COR-L47 (cell line): ENCODE measurements around the gene ACP2.
"Not testable (repeated sequence)": the region's sequence is repeated elsewhere in the genome, so short reads cannot be mapped to it uniquely, and the experiment has no call there.

Experiments used
- DNase-seq: peaks from one replicate; lab custom pipeline; 2025; lab: John Stamatoyannopoulos, UW

ACP2 gene

DNA sequence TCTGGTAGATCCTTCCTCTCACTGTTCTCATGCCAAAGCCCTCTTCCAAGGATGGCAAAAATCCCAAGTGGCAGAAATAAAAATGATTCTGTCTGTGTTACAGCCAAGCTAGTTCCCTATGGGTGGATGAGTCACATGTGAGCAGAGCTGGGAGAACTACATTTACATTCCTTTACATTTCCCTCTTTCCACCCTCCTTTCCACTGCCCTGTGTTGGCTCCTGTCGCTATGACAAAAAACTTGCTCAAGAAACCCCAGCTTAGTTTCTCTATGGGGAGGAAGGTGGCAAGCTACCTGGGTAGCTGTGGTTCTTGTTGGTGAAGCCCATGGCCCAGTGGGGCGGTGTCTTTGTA lies 44.0 kb downstream of the ACP2 start:
- no peak for DNase-seq

DNA sequence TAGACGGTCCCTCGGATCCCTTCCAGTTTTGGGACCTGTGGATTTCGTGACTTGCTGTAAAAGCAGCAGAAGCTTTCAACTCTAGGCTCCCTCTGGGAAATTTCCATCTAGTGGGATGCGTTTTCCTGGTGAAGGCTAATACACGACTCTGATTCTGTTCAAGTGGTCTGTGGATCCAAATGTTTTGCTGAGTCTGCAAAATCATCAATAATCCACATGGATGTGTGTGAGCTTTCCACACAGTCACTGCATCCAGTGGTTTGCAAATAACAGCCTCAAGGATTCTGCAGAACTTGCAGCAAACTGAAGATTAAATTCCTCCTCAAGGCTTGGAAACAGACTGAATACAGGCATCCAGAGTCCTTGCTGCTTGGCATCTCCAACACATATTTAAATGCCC lies 46.0 kb downstream of the ACP2 start:
- no peak for DNase-seq

- no peak for DNase-seq
Measured at GRCh38 chr11:47201015-47201414, 47.6 kb downstream of the ACP2 start.

GRCh38 chr11:47198161-47198560 lies 50.5 kb downstream of the ACP2 start:
- DNase-seq, result not testable (repeated sequence)

DNA sequence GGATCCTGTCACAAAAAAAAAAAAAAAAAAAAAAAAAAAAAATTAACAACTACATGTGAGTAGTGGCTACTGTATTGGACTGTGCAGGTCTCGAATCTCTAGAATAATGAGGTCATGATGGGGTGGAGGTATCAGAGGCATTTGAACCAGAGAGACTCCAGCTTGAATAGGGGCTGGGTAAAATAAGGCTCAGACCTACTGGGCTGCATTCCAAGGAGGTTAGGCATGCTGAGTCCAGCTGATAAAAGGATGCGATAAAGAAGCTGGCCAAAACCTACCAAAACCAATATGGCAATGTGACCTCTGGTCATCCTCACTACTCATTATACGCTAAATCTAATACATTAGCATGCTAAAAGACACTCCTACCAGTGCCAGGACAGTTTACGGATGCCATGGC lies 56.5 kb downstream of the ACP2 start:
- DNase-seq, result no peak

DNA sequence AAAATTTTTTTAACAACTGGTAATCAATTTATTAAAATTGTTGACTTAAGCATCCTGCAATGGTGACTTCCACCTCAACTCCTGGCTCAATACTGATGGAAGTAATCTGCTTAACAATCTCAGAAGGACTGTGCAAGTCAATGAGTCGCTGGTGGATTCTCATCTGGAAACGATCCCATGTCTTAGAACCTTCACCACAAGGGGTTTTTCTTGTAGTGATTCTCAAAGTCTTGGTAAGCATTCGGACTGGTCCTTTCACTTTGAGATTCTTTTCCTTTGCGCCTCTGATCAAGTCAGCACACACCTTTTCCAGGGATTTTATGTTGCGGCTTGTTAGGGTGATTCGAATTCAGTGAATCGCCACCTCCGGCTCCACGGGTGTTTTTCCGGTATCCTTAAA lies 57.5 kb downstream of the ACP2 start:
- DNase-seq, result not testable (repeated sequence)
